Naive B cell (primary cell): ENCODE results near the gene PCF11. TPM values are rescaled to one million over a fixed set of nuclear protein-coding genes. Genes with fewer than 3 reads are reported as not detected.

Experiments used
- ATAC-seq, 2 donors: fragments of 150-1000 bp; cut with Tn5 transposase; 2 replicates each; pipeline ENCODE4 v1.10.0; 2021; ENCODE audit warnings: low read depth in 2 of 2, mild to moderate bottlenecking in 2 of 2, moderate library complexity in 2 of 2
- DNase-seq: peaks from one replicate; pipeline ENCODE4 v3.0.0; 2022
- H3K27ac Mint-ChIP-seq, 6 donors: one replicate each; pipeline ENCODE4 v1.8.0; 2020 to 2022; ENCODE audit warnings: mild to moderate bottlenecking in 6 of 6, mixed read lengths in 6 of 6, moderate library complexity in 5 of 6, inconsistent platforms in 2 of 6
- H3K27me3 Mint-ChIP-seq, 3 donors: one replicate each; pipeline ENCODE4 v1.8.0; 2021 to 2022; ENCODE audit warnings: mixed read lengths in 3 of 3, mild to moderate bottlenecking in 1 of 3
- H3K36me3 Mint-ChIP-seq, 2 donors: one replicate each; pipeline ENCODE4 v1.8.0; 2020 to 2022; ENCODE audit warnings: mixed read lengths in 2 of 2, inconsistent platforms in 1 of 2, mild to moderate bottlenecking in 1 of 2
- H3K4me1 Mint-ChIP-seq, 3 donors: one replicate each; pipeline ENCODE4 v1.8.0; 2020 to 2022; ENCODE audit warnings: mixed read lengths in 3 of 3, inconsistent platforms in 1 of 3, mild to moderate bottlenecking in 1 of 3, moderate library complexity in 1 of 3
- H3K4me3 Mint-ChIP-seq, 8 donors: one replicate each; pipeline ENCODE4 v1.8.0; 2020 to 2022; ENCODE audit warnings: mild to moderate bottlenecking in 8 of 8, mixed read lengths in 8 of 8, moderate library complexity in 8 of 8, inconsistent platforms in 2 of 8
- H3K9me3 Mint-ChIP-seq, 7 donors: one replicate each; pipeline ENCODE4 v1.8.0; 2020 to 2022; ENCODE audit warnings: mixed read lengths in 7 of 7, mild to moderate bottlenecking in 5 of 7, inconsistent platforms in 2 of 7, moderate library complexity in 1 of 7
- polyA plus RNA-seq, 6 donors: library from polyadenylated mRNA; unstranded; fragments of 300-500 nt; fragmentation: Illumina TruSeq; gene quantifications; one replicate each; pipeline ENCODE4 v1.2.3, GENCODE V29; 2021; ENCODE audit warnings: low read depth in 6 of 6

PCF11 gene, protein sequence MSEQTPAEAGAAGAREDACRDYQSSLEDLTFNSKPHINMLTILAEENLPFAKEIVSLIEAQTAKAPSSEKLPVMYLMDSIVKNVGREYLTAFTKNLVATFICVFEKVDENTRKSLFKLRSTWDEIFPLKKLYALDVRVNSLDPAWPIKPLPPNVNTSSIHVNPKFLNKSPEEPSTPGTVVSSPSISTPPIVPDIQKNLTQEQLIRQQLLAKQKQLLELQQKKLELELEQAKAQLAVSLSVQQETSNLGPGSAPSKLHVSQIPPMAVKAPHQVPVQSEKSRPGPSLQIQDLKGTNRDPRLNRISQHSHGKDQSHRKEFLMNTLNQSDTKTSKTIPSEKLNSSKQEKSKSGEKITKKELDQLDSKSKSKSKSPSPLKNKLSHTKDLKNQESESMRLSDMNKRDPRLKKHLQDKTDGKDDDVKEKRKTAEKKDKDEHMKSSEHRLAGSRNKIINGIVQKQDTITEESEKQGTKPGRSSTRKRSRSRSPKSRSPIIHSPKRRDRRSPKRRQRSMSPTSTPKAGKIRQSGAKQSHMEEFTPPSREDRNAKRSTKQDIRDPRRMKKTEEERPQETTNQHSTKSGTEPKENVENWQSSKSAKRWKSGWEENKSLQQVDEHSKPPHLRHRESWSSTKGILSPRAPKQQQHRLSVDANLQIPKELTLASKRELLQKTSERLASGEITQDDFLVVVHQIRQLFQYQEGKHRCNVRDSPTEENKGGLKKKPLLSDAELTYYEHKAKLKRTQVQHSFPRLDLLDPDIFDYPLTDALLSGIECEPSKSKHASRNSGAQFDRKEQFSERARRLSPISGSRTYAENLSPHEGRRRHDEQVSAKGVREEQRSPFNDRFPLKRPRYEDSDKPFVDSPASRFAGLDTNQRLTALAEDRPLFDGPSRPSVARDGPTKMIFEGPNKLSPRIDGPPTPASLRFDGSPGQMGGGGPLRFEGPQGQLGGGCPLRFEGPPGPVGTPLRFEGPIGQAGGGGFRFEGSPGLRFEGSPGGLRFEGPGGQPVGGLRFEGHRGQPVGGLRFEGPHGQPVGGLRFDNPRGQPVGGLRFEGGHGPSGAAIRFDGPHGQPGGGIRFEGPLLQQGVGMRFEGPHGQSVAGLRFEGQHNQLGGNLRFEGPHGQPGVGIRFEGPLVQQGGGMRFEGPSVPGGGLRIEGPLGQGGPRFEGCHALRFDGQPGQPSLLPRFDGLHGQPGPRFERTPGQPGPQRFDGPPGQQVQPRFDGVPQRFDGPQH (N-terminal part only)
- 10 to 100 TPM; 14.8 to 60.0 (median 39.6) TPM for polyA plus RNA-seq

DNA sequence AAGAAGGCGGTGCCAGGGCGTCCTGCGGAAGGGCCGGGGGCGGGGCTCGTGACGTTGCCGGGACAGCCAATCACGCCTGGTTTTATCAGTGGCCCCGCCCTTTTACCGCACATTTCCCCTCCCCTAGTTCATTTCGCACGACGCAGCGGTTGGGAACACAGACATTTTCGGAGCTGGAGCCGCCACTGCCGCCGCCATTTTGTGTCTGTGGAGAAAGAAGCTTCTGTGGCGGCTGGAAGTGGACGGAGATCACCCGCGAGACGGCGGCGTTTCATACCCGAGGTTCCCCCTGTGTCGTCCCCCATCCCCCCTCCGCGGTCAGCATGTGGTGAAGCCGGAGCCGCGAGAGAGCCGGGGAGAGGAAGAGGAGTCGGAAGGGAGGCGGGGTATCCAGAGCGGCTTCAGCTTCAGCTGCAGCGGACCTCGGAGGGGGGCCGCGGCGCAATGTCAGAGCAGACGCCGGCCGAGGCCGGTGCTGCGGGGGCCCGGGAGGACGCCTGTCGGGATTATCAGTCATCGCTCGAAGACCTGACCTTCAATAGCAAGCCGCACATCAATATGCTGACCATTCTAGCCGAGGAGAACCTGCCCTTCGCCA is at the start of gene PCF11:
Gene PCF11 (plus strand): TSS at position 136 of the 598 bp plus-strand sequence. CDS start 309 bp downstream, at position 445.
- Mint-ChIP-seq H3K4me3 (peak within 1 kb of the TSS; percentile 97 to 100 (median 100)), H3K36me3 (peaks cover 11 to 20% of the 10 kb centered on the region in 2 donors), H3K27me3 (no peaks in the 10 kb centered on the region), H3K9me3 (peaks cover 0 to 3% (median 0%) of the 10 kb centered on the region in 7 donors), H3K27ac (peak within 1 kb of the TSS; percentile 98 to 100 (median 100)), H3K4me1 (peaks cover 25 to 55% (median 49%) of the 10 kb centered on the region in 3 donors)
- DNase-seq, result no peak
- peak; percentile 8 to 10 for ATAC-seq

DNA sequence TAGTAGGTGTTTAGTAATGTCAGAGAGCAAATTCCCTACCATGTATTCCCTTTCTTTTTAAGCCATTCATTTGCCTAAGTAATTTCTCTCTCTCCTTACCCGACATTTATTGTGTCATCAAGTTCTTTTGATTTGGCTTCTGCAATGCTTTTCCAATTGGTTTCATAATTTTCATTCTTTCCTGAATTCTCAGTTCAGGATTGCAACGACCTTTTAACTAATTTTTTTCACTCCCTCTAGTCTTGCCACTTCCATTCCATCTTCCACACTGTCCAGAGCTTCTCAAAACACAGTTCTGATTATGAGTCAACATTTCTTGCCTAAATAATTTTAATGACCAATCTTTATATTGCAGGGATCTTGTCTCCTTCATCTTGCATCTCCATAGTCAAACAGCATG is 44.0 kb upstream of the PCF11 start:
- no peak overlapping the region for H3K27ac Mint-ChIP-seq
- H3K36me3 Mint-ChIP-seq, result peaks cover 0 to 10% of the 10 kb centered on the region in 2 donors
- no peaks in the 10 kb centered on the region for H3K27me3 Mint-ChIP-seq
- peaks cover 18 to 36% (median 29%) of the 10 kb centered on the region in 3 donors for H3K4me1 Mint-ChIP-seq
- peaks cover 0 to 2% (median 0%) of the 10 kb centered on the region in 7 donors for H3K9me3 Mint-ChIP-seq
- no peak for DNase-seq
- H3K4me3 Mint-ChIP-seq, result no peak overlapping the region
- no peak for ATAC-seq

DNA sequence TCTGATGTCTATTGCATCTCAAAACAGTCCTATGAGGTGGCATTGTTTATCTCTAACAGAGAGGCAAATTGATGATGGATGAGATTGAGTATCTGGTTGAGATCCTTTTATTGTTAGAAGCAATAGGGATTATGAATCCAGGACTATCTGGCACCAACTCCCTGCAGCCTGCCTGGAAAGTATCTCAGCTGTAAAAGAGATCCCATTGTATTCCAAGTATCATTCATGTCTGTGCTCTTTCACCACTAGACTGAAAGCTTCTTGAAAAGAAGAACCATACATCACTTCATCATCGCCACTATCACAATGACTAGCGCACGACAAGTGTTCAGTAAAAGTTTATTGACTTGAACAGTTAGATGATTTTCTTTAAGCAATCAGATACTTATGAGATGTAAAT is 41.9 kb upstream of the PCF11 start:
- H3K4me1 Mint-ChIP-seq, result peaks cover 18 to 43% (median 29%) of the 10 kb centered on the region in 3 donors
- no peak for DNase-seq
- peak overlapping the region; percentile 29 to 98 (median 68) for H3K4me3 Mint-ChIP-seq
- ATAC-seq, result no peak
- peaks cover 0 to 2% (median 0%) of the 10 kb centered on the region in 7 donors for H3K9me3 Mint-ChIP-seq
- H3K27ac Mint-ChIP-seq, result peak overlapping the region in 1 of 6 donors; percentile 2
- peaks cover 0 to 6% of the 10 kb centered on the region in 2 donors for H3K36me3 Mint-ChIP-seq
- no peaks in the 10 kb centered on the region for H3K27me3 Mint-ChIP-seq

DNA sequence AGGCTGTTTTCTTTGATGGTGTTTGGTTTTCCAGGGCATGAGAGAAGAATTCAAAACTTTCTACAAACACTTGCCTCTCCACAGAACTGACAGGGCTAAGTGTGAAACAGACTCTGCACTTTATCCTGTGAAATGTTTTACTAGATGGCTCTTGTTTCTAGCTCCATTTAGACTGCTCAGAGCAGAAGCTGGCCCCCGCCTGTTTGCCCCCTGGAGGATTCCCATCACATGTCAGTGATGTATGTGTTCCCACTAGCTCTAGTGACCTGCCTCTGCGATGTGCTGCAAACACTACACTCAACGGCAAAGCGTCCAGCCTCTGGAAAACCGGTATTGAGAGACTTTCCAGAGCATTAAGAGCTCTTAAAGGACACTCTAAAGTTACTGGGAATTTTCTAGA is 41.4 kb upstream of the PCF11 start:
- H3K4me1 Mint-ChIP-seq, result peaks cover 18 to 45% (median 29%) of the 10 kb centered on the region in 3 donors
- peaks cover 0 to 6% of the 10 kb centered on the region in 2 donors for H3K36me3 Mint-ChIP-seq
- H3K4me3 Mint-ChIP-seq, result peak overlapping the region; percentile 44 to 98 (median 78)
- H3K9me3 Mint-ChIP-seq, result peaks cover 0 to 2% (median 0%) of the 10 kb centered on the region in 7 donors
- peak overlapping the region in 1 of 6 donors; percentile 2 for H3K27ac Mint-ChIP-seq
- no peaks in the 10 kb centered on the region for H3K27me3 Mint-ChIP-seq
- DNase-seq, result no peak
- ATAC-seq, result no peak

DNA sequence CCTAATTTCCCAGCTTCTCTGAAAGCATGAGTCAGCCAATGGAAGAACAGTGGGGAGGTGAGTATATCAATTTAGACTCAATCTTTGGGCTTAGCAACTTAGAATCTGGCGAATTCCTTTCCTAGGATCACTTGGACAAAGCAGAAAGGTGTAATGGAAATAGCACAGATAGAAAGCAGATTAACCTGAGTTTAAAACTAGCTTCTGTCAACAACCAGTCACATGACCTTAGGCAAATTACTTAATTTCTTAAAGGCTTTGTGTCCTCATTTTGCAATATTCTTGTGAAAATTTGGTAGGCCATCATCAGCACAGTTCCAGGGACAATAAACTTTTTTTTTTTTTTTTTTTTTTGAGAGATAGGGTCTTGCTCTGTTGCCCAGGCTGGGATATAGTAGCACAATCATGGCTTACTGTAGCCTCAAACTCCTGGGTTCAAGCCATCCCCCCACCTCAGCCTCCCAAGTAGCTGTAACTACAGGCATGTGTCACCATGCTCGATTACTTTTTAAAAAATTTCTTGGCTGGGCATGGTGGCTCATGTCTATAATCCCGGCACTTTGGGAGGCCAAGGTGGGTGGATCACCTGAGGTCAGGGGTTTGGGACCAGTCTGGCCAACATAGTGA is 40.8 kb upstream of the PCF11 start:
- peak overlapping the region; percentile 67 to 99 (median 96) for H3K4me3 Mint-ChIP-seq
- H3K9me3 Mint-ChIP-seq, result peaks cover 0 to 2% (median 0%) of the 10 kb centered on the region in 7 donors
- peaks cover 18 to 45% (median 29%) of the 10 kb centered on the region in 3 donors for H3K4me1 Mint-ChIP-seq
- peaks cover 0 to 6% of the 10 kb centered on the region in 2 donors for H3K36me3 Mint-ChIP-seq
- peak overlapping the region in 4 of 6 donors; percentile 2 to 82 (median 43) for H3K27ac Mint-ChIP-seq
- ATAC-seq, result no peak
- no peak for DNase-seq
- H3K27me3 Mint-ChIP-seq, result no peaks in the 10 kb centered on the region

DNA sequence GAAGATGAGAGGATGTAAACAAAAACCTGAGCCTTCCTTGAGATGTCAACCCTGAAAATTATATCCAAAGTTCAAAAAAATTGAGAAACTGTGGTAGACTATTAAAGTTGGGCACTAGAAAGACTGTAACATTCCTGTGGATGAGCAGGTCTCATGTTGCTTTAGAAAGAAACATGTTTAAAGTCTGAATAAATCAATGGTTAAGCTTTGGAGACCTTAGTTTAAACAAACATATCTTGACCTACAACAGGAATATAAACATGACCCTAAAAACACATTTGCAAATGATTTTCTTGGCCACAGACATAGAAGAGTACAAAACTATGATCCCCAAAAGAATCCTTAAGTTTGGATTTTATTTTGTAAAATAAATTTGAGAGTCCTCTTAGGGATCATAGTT is 38.1 kb upstream of the PCF11 start:
- no peak for DNase-seq
- peaks cover 18 to 49% (median 24%) of the 10 kb centered on the region in 3 donors for H3K4me1 Mint-ChIP-seq
- no peak for ATAC-seq
- peak overlapping the region in 4 of 6 donors; percentile 81 to 89 (median 84) for H3K27ac Mint-ChIP-seq
- peak overlapping the region in 2 of 8 donors; percentile 9 to 16 for H3K4me3 Mint-ChIP-seq
- peaks cover 0 to 2% (median 0%) of the 10 kb centered on the region in 7 donors for H3K9me3 Mint-ChIP-seq
- H3K36me3 Mint-ChIP-seq, result peaks cover 0 to 6% of the 10 kb centered on the region in 2 donors
- H3K27me3 Mint-ChIP-seq, result no peaks in the 10 kb centered on the region

DNA sequence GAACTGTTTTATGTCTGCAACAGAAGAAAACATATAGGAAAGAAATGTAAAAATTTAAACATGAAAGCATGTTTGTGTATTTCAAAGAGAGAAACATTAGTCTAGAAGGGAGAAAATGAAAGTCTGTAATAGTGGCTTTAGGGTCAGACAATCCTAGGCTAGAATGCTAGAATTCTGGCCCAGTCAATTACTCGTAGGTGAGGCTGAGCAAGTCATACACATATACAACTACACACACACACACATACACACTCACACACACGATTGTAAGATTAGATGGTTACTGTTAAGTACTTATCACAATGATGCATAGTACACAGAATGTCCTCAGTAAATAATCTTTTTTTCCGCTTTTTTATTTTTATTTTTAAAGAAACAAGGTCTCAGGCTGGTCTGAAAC is 37.7 kb upstream of the PCF11 start:
- peaks cover 0 to 6% of the 10 kb centered on the region in 2 donors for H3K36me3 Mint-ChIP-seq
- ATAC-seq, result no peak
- H3K4me3 Mint-ChIP-seq, result no peak overlapping the region
- no peaks in the 10 kb centered on the region for H3K27me3 Mint-ChIP-seq
- peak overlapping the region in 4 of 6 donors; percentile 33 to 89 (median 83) for H3K27ac Mint-ChIP-seq
- DNase-seq, result no peak
- H3K4me1 Mint-ChIP-seq, result peaks cover 18 to 49% (median 23%) of the 10 kb centered on the region in 3 donors
- H3K9me3 Mint-ChIP-seq, result peaks cover 0 to 2% (median 0%) of the 10 kb centered on the region in 7 donors

DNA sequence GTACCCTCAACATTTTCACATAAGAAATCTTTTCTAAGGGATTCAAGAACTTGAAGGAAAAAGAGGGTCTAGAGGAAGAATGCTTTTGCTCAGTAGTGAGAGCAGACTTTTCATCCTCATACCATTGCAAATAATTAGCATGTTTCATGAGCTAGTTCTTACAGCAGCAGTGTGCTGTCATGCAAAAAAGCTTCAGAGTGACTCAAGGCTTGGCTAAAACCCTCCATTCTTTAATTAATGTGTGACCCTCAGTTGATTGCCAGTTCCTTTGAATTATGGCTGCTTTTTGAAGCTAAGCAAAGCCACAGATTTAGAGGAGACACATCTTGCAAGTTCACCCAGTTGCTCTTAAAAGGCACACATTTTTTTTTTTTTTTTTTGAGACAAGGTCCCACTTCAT is 36.6 kb upstream of the PCF11 start:
- peaks cover 0 to 2% (median 0%) of the 10 kb centered on the region in 7 donors for H3K9me3 Mint-ChIP-seq
- DNase-seq (no peak), ATAC-seq (no peak)
- no peaks in the 10 kb centered on the region for H3K27me3 Mint-ChIP-seq
- H3K4me3 Mint-ChIP-seq, result peak overlapping the region in 1 of 8 donors; percentile 23
- peaks cover 8 to 38% (median 12%) of the 10 kb centered on the region in 3 donors for H3K4me1 Mint-ChIP-seq
- H3K36me3 Mint-ChIP-seq, result no peaks in the 10 kb centered on the region
- peak overlapping the region in 1 of 6 donors; percentile 69 for H3K27ac Mint-ChIP-seq

DNA sequence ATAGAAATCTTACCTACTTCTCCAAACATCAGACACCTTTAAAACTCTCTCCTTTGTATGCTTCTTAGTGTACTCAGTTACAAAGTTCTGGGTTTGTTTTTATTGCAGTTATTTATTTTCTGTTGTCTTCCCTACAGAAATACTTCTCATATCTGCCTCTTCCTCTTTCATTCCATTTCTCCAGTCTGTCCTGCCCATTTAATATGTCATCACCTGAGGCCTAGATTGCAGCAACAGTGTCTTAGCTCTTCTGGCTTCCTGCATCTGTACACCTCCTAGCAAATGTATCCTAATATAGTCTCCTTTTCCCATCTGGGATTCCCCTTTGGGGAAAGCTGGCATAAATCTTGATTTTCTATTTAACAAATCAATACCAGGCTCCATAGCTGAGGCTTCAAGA is 34.9 kb upstream of the PCF11 start:
- H3K4me3 Mint-ChIP-seq, result no peak overlapping the region
- H3K27ac Mint-ChIP-seq, result peak overlapping the region in 2 of 6 donors; percentile 0 to 2
- no peaks in the 10 kb centered on the region for H3K36me3 Mint-ChIP-seq
- no peak for ATAC-seq
- H3K4me1 Mint-ChIP-seq, result peaks cover 0 to 22% (median 4%) of the 10 kb centered on the region in 3 donors
- DNase-seq, result no peak
- H3K27me3 Mint-ChIP-seq, result no peaks in the 10 kb centered on the region
- peaks cover 0 to 2% (median 0%) of the 10 kb centered on the region in 7 donors for H3K9me3 Mint-ChIP-seq

DNA sequence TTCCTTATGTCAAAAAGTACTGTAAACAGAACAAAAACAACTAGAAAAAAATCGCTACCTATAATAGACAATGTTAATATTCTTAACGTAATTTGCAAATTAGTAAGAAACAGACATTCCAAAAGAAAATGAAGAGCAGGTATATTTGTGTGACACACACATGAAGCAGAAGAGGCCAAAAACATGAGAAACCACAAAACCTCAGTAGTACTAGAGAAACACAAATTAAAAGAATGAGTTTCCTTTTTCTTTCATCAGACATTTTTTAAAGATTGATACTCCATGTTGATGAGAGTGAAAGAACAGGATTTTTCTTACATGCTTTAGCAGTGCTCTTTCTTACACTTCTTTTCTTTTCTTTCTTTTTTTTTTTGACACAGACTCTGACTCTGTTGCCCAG is 34.2 kb upstream of the PCF11 start:
- Mint-ChIP-seq H3K4me3 (no peak overlapping the region), H3K9me3 (no peaks in the 10 kb centered on the region), H3K27ac (peak overlapping the region in 1 of 6 donors; percentile 24), H3K36me3 (no peaks in the 10 kb centered on the region), H3K4me1 (peaks cover 0 to 15% (median 0%) of the 10 kb centered on the region in 3 donors), H3K27me3 (no peaks in the 10 kb centered on the region)
- no peak for ATAC-seq
- no peak for DNase-seq

DNA sequence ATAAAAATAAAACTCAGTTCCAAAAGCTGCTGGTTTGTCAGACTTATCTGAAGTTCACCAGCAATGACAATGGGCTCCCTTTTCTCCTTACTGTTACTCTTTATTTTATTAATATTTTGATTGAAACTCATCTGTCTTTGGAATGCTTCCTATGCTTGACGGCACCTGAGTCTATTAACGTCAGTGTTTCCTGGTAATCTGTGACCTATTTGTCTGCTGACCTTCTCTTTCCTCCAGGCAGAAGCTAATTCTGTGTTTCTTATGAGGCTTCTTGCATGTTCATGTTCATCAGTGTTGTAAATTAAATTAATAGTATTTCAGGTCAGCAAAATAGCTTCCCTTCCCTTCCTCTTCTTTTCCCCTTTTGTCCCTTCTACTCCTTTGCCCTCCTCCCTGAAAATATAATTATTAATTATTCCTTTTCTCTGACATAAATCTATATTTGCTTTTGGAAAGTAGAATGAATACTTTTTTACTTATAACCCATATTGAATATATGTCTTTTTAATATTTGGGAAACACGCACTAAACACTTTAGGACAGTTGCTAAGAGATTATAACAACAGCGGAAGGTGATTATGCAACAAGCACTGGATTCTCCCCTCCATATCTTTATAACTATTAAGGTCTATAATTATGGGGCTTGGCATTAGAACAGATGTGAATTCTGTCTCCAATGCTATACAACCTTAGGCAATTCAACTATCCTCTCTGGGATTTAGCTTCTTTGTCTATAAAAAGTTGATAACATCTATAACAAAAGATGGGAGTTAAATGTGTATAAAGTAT is 32.1 kb upstream of the PCF11 start:
- Mint-ChIP-seq H3K9me3 (no peaks in the 10 kb centered on the region), H3K36me3 (no peaks in the 10 kb centered on the region), H3K27ac (no peak overlapping the region), H3K4me1 (peaks cover 0 to 8% (median 0%) of the 10 kb centered on the region in 3 donors), H3K4me3 (no peak overlapping the region), H3K27me3 (no peaks in the 10 kb centered on the region)
- DNase-seq (no peak), ATAC-seq (no peak)
